K562 (cell line): ENCODE results near the gene ZDHHC19. TPM values are rescaled to one million over a fixed set of nuclear protein-coding genes. Genes with fewer than 3 reads are reported as not detected.

Experiments
- ATAC-seq: fragments of 200-7000 bp; cut with Tn5 transposase; 3 replicates; pipeline ENCODE4 v1.9.1; 2020; ENCODE audit warnings: moderate library complexity
- BruUV-seq: library from RNA; stranded (reverse); fragments of 400-500 nt; replicated peaks from 2 replicates; lab custom pipeline; 2021; lab: Mats Ljungman, UMichigan
- CTCF ChIA-PET: fragments of 300-600 bp; formaldehyde crosslinking; extraction: SDS; loops from one replicate; lab custom pipeline; 2021; ENCODE audit warnings: low intra/inter-chr PET ratio; lab: Yijun Ruan, JAX
- POLR2A ChIA-PET: fragments of 300-600, 350-650 bp; sonication (Branson Sonifier 250); formaldehyde crosslinking; extraction: SDS; loops from one replicate; lab custom pipeline; 2021; ENCODE audit warnings: antibody characterized with exemption, inconsistent platforms; lab: Yijun Ruan, JAX
- DNase-seq, 4 experiments: peaks; one replicate each; pipeline versions ENCODE4 v3.0.0 to v3.0.0-alpha.2; 2011 to 2018; ENCODE audit warnings: low spot score in 3 of 4, mixed read lengths in 3 of 4; ENCODE audit errors: extremely low read depth in 1 of 4
- FAIRE-seq: peaks from 2 replicates; lab custom pipeline; 2011; peaks lifted over from hg19 to GRCh38; lab: Jason Lieb, UNC
- H2AFZ ChIP-seq: 2 replicates; pipeline ENCODE4 v1.6.0; 2011; ENCODE audit warnings: low read depth, low read length, control low read depth, inconsistent platforms
- H3K27ac ChIP-seq: fragments of 200-600 bp; 3 replicates; pipeline ENCODE4 v1.8.0; 2011; ENCODE audit warnings: low read depth, mild to moderate bottlenecking, control low read depth, inconsistent platforms, low read length, moderate library complexity, mixed read lengths; ENCODE audit errors: extremely low read depth
- H3K27me3 ChIP-seq, 2 experiments: fragments of 300-600 bp in 1 of 2; 2 replicates in 1 of 2; 3 replicates in 1 of 2; pipeline versions ENCODE4 v1.6.0 to v1.8.0; 2011; ENCODE audit warnings: inconsistent platforms in 2 of 2, low read length in 2 of 2, mild to moderate bottlenecking in 1 of 2, mixed read lengths in 1 of 2, moderate library complexity in 1 of 2; ENCODE audit not compliant: control insufficient read depth in 2 of 2, insufficient read depth in 2 of 2
- H3K36me3 ChIP-seq: fragments of 300-600 bp; 3 replicates; pipeline ENCODE4 v1.8.0; 2011; ENCODE audit warnings: mild to moderate bottlenecking, low read length, inconsistent platforms; ENCODE audit not compliant: control insufficient read depth, insufficient read depth
- H3K4me1 ChIP-seq, 2 experiments: fragments of 200-600 bp in 1 of 2; replicated peaks in 1 of 2; 2 replicates in 1 of 2; 3 replicates in 1 of 2; pipeline versions ENCODE4 v1.5.1 to v1.8.0; 2011; ENCODE audit warnings: inconsistent platforms in 2 of 2, low read length in 2 of 2, mild to moderate bottlenecking in 1 of 2, mixed read lengths in 1 of 2, moderate library complexity in 1 of 2; ENCODE audit not compliant: control insufficient read depth in 2 of 2, insufficient read depth in 2 of 2
- H3K4me2 ChIP-seq: 2 replicates; pipeline ENCODE4 v1.6.1; 2011; ENCODE audit warnings: low read length, control low read depth, inconsistent platforms, mixed read lengths; ENCODE audit not compliant: insufficient read depth
- H3K4me3 ChIP-seq: fragments of 200-600 bp; sonication (generic), shearing (Covaris generic); 2 replicates; pipeline ENCODE4 v1.5.1; 2016; ENCODE audit warnings: control low read depth, inconsistent platforms
- H3K79me2 ChIP-seq: fragments of 200-600 bp; 3 replicates; pipeline ENCODE4 v1.8.0; 2011; ENCODE audit warnings: low read length, inconsistent platforms; ENCODE audit not compliant: control insufficient read depth, insufficient read depth
- H3K9ac ChIP-seq, 2 experiments: 2 replicates each; pipeline versions ENCODE4 v1.6.0 to v1.6.1; 2011; ENCODE audit warnings: low read depth in 2 of 2, low read length in 2 of 2, control low read depth in 1 of 2, inconsistent platforms in 1 of 2, mild to moderate bottlenecking in 1 of 2, mixed read lengths in 1 of 2; ENCODE audit not compliant: insufficient read depth in 1 of 2
- H3K9me1 ChIP-seq: one replicate; pipeline ENCODE4 v1.6.0; 2011; ENCODE audit warnings: inconsistent platforms, mild to moderate bottlenecking, low read length, moderate library complexity; ENCODE audit not compliant: control insufficient read depth, insufficient read depth
- H3K9me3 ChIP-seq: replicated peaks from 2 replicates; pipeline ENCODE4 v1.5.1; 2011; ENCODE audit warnings: low read depth, low read length, inconsistent platforms; ENCODE audit not compliant: control insufficient read depth, insufficient read depth
- H4K20me1 ChIP-seq: replicated peaks from 2 replicates; pipeline ENCODE4 v1.6.1; 2011; ENCODE audit warnings: low read length, inconsistent platforms, mixed read lengths; ENCODE audit not compliant: control insufficient read depth, insufficient read depth
- EP300 ChIP-seq: IDR thresholded peaks from 2 replicates; pipeline ENCODE4 v1.6.1; 2012; ENCODE audit warnings: low read length, improper control_type of control experiment
- ETV1 ChIP-seq: fragments of 450-650 bp; conservative IDR thresholded peaks from 2 replicates; pipeline ENCODE4 v1.6.1; 2016; ENCODE audit warnings: missing genetic modification characterization, control low read depth, low read depth, missing compliant biosample characterization
- HNRNPL ChIP-seq: fragments of 200-400 bp; formaldehyde crosslinking; IDR thresholded peaks from 2 replicates; pipeline ENCODE4 v1.6.1; 2017; ENCODE audit warnings: low read depth, mild to moderate bottlenecking, low read length
- HSF4 ChIP-seq: fragments of 250-450 bp; sonication (Bioruptor Pico); IDR thresholded peaks from 2 replicates; pipeline ENCODE4 v2.1.2; 2022; ENCODE audit warnings: mild to moderate bottlenecking, moderate library complexity, borderline replicate concordance
- MNT ChIP-seq, 2 experiments: fragments of 450-650 bp; conservative IDR thresholded peaks; 2 replicates each; pipeline ENCODE4 v1.6.1; 2017; ENCODE audit warnings: mild to moderate bottlenecking in 2 of 2, moderate library complexity in 2 of 2
- RHOXF2B ChIP-seq: fragments of 250-450 bp; sonication (Bioruptor Pico); conservative IDR thresholded peaks from 2 replicates; pipeline ENCODE4 v1.5.1; 2021
- SIX5 ChIP-seq, 2 experiments: IDR thresholded peaks; 2 replicates each; pipeline ENCODE4 v1.6.1; 2011; ENCODE audit warnings: low read length in 2 of 2, borderline replicate concordance in 1 of 2, low read depth in 1 of 2, mild to moderate bottlenecking in 1 of 2, moderate library complexity in 1 of 2; ENCODE audit not compliant: insufficient read depth in 1 of 2
- SREBF1 ChIP-seq: fragments of 150-350 bp; IDR thresholded peaks from 2 replicates; pipeline ENCODE4 v1.6.1; 2014; ENCODE audit warnings: antibody characterized with exemption, low read depth, low read length, borderline replicate concordance
- ZBTB43 ChIP-seq: sonication (generic); formaldehyde crosslinking; IDR thresholded peaks from 2 replicates; pipeline ENCODE4 v1.8.0; 2023; ENCODE audit warnings: mild to moderate bottlenecking, missing genetic modification reagents
- ZNF224 ChIP-seq: sonication (generic); formaldehyde crosslinking; IDR thresholded peaks from 2 replicates; pipeline ENCODE4 v1.8.0; 2022; ENCODE audit warnings: mild to moderate bottlenecking, missing genetic modification reagents
- WGBS: fragments of 100-300 bp; shearing (Covaris generic); methylation state at CpG from one replicate; pipeline ENCODE4 v1.1.6; 2016; ENCODE audit warnings: low coverage, mixed read lengths; ENCODE audit not compliant: insufficient coverage; ENCODE audit errors: missing lambda C conversion rate; 5-methylcytosine and 5-hydroxymethylcytosine counted together
- in situ Hi-C: fragments of 300-500 bp; cut with MboI; formaldehyde crosslinking; loops from 4 replicates; pipeline ENCODE4 v1.15.0; 2018; ENCODE audit warnings: inconsistent platforms, mixed read lengths
- intact Hi-C: fragments of 100-400 bp; cut with micrococcal nuclease; formaldehyde crosslinking; loops from 2 replicates; pipeline ENCODE4 v1.14.2; 2022
- polyA plus RNA-seq, 8 experiments: library from polyadenylated mRNA; depleted of rRNA in 4 of 8; stranded (reverse) in 5 of 8; unstranded in 3 of 8; fragments of >200 nt; fragmentation: Nextera tagmentation in 2 of 8; fragmentation: Illumina TruSeq in 1 of 8; extraction: Ambion mirVana in 2 of 8; extraction: Trizol in 1 of 8; gene quantifications; 2 replicates each; pipeline versions ENCODE4 v1.2.1 to v1.2.3, GENCODE V29; 2011 to 2014; ENCODE audit warnings: inconsistent platforms in 1 of 8, missing spikeins in 1 of 8
- total RNA-seq, 7 experiments: library from RNA; depleted of rRNA in 6 of 7; stranded (reverse); fragments of >200 nt in 6 of 7; fragmentation: Illumina TruSeq in 2 of 7; extraction: Trizol in 2 of 7; gene quantifications; 2 replicates each; pipeline versions ENCODE4 v1.2.1 to v1.2.3, GENCODE V29; 2011 to 2021; ENCODE audit warnings: low replicate concordance in 1 of 7

Gene ZDHHC19
- total and polyA plus RNA-seq, 9 of the 15 experiments (the other 6 are each of a cell fraction or from before 2014, with no cell fraction given): 0.40 to 5.5 (median 1.1) TPM

- Histone ChIP-seq H4K20me1 (no peaks in the 10 kb centered on the region), H3K9ac (peak overlapping the region in 1 of 2 experiments; percentile 47; a peak in 1 of 4 replicates), H3K36me3 (no peaks in the 10 kb centered on the region), H3K9me3 (no peaks in the 10 kb centered on the region), H3K27ac (no peak overlapping the region), H3K4me3 (no peak overlapping the region), H3K4me1 (peaks cover 10 to 17% of the 10 kb centered on the region in 2 experiments; a peak in 4 of 5 replicates), H3K9me1 (peaks cover 3% of the 10 kb centered on the region), H3K4me2 (no peak overlapping the region), H3K27me3 (no peaks in the 10 kb centered on the region), H2AFZ (no peak overlapping the region), H3K79me2 (no peaks in the 10 kb centered on the region)
- WGBS: 50% methylated on average over 13 of the region's 14 CpGs
- POLR2A ChIA-PET: interaction anchor here (0.9 kb wide), 2 partner anchors 9 to 149 kb away, joined by 3 to 5 read pairs; no protein-coding TSS in a partner anchor
- ATAC-seq (0 out of 3 replicates have a peak, but pooled peaks have one; percentile 8), FAIRE-seq (no peak), DNase-seq (no peak)
- CTCF ChIA-PET: no interaction called here
- intact Hi-C loops: no loop called here
- BruUV-seq: no TSS peak
- in situ Hi-C loops: no loop called here
- TF ChIP-seq ZNF224 (CRISPR knock-in tag): no peak
- no peak for TF ChIP-seq HSF4 (CRISPR knock-in tag)
- no peak for TF ChIP-seq HNRNPL
- TF ChIP-seq MNT (conservative IDR thresholded peaks at IDR 0.05): no peak
- no peak for TF ChIP-seq ZBTB43 (CRISPR knock-in tag)
- no peak for TF ChIP-seq SIX5 (IDR thresholded peaks at IDR 0.05; ENCODE audit: borderline replicate concordance in 1 of 2, insufficient read depth in 1 of 2, low read depth in 1 of 2, low read length in 2 of 2)
- TF ChIP-seq RHOXF2B: no peak
- no peak for TF ChIP-seq ETV1
- TF ChIP-seq SREBF1: no peak
- no peak for TF ChIP-seq EP300
Observed at GRCh38 chr3:196227121-196227561, 15.9 kb upstream of the ZDHHC19 start.
